GM19238 (cell line): ENCODE measurements around the gene UBE2D3.

ENCODE experiments used
- DNase-seq: peaks from one replicate; pipeline ENCODE4 v3.0.0; 2011; ENCODE audit warnings: low spot score; ENCODE audit not compliant: insufficient read length

The UBE2D3 gene

DNA sequence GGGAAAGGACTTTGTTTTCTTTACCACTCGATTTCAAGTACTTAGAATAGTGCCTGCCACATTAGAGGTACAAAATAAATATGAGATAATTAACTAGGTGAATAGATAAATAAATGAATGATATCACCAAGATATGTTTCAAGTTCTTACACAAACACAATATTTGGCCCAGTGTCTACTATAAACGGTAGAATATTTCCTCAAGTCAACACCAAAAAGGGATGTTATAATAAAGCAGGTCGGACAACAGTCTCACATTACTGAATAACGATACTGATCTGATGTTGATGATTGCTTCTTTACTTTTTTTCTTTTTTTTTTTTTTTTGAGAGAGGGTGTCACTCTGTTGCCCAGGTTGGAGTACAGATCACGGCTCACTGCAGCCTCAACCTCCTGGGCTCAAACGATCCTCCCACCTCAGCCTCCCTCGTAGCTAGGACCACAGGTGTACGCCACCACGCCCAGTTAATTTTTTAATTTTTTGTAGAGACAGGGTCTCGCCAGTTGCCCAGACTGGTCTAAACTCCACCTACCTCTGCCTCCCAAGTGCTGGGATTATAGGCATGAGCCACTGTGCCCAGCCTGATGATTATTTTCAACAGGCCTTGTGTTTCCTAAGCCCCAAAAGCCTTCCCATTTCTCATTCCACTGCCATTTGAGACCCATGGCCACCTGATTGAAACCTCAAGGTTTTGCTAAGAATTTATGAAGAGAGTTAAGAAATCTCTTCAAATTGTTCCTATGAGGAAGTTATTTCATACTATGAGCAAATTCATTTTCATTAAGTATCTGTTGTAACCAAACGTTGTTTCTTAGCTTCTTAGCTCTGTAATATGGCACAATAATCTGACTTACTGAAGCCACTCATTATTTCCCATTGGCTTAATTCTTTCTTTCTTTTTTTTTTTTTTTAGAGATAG is 68.8 kb downstream of the UBE2D3 start:
- no peak for DNase-seq

DNA sequence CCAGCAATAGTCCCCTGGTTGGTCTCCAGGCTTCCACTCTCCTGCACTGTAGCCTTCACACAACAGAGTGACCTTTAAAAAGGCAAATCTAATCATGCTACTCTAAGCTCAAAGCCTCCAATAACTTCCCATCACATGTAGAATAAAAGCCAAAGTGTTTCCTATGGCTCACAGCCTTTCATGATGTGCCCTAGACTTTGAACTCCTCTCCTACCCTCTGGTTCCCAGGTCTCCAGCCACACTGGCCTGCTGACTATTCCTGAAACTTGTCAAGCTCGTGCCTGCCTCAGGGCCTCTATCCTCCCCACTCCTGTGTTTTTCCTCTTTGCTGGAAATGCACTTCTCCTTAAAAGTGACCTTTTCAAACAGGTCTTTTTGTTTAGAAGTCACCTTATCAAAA is 69.7 kb downstream of the UBE2D3 start:
- no peak for DNase-seq

DNA sequence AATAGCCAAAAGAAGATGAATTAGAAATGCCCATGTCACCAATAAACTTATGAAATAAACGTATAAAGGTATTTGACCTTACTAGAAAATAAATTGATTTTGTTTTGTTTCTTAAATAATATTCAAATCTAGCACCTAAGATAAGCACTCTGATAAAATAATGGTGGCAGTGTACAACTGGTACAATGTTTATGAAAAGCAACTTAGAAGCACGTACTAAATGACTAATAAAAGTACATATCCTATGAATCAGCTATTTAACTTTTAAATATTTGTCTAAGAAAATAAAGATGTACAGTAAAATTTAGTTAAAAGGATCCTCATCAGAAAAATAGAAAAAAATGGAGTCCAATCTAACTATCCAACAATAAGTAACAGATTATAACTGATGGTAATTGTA is 73.3 kb downstream of the UBE2D3 start:
- DNase-seq: no peak

DNA sequence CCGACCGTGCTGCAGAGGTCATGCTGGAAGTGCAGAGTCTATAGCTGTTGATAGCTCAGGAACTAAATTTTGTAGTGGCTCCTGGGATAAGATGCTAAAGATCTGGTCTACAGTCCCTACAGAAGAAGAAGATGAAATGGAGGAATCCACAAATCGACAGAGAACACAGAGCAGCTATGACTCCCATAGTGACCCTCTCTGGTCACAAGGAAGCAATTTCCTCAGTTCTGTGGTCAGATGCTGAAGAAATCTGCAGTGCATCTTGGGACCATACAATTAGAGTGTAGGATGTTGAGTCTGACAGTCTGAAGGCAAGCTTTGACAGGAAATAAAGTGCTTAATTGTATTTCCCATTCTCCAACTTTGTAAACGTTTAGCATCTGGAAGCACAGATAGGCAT is 75.4 kb downstream of the UBE2D3 start:
- no peak for DNase-seq
